Mesothelial cell of epicardium (in vitro differentiated cells): ENCODE data around the gene OAF. TPM values are rescaled to one million over a fixed set of nuclear protein-coding genes. Genes with fewer than 3 reads are reported as not detected.

Experiments used
- DNase-seq, 2 experiments: peaks; one replicate each; pipeline ENCODE4 v3.0.0; 2021; ENCODE audit warnings: low spot score in 2 of 2; ENCODE audit not compliant: unreplicated experiment in 2 of 2
- H3K27ac Mint-ChIP-seq: 2 replicates; pipeline ENCODE4 v1.8.0; 2021; ENCODE audit warnings: mixed read lengths
- H3K27me3 Mint-ChIP-seq: 2 replicates; pipeline ENCODE4 v1.8.0; 2021; ENCODE audit warnings: low read depth, mixed read lengths
- H3K36me3 Mint-ChIP-seq: 2 replicates; pipeline ENCODE4 v1.8.0; 2021; ENCODE audit warnings: mixed read lengths
- H3K4me1 Mint-ChIP-seq: 2 replicates; pipeline ENCODE4 v1.8.0; 2021; ENCODE audit warnings: mixed read lengths
- H3K4me3 Mint-ChIP-seq: 2 replicates; pipeline ENCODE4 v1.8.0; 2021; ENCODE audit warnings: mild to moderate bottlenecking, moderate library complexity, mixed read lengths
- H3K9me3 Mint-ChIP-seq: 2 replicates; pipeline ENCODE4 v1.8.0; 2021; ENCODE audit warnings: mixed read lengths
- CTCF ChIP-seq: fragments of 200-600 bp; sonication (generic); IDR thresholded peaks from one replicate; pipeline ENCODE4 v1.5.0; 2021; ENCODE audit warnings: antibody characterized with exemption; ENCODE audit not compliant: unreplicated experiment
- total RNA-seq: library from RNA; stranded (reverse); gene quantifications from 3 replicates; pipeline ENCODE4 v1.2.1, GENCODE V29; 2021

Gene OAF
- total RNA-seq, 1 donor from 2014 or later: 32.2 TPM

GRCh38 chr11:120214581-120214980, 3.7 kb downstream of the OAF start:
- Mint-ChIP-seq H3K4me3 (no peak overlapping the region), H3K9me3 (no peaks in the 10 kb centered on the region), H3K36me3 (no peaks in the 10 kb centered on the region), H3K27ac (no peak overlapping the region), H3K27me3 (peaks cover 39% of the 10 kb centered on the region), H3K4me1 (peaks cover 18% of the 10 kb centered on the region)
- no peak for DNase-seq
- TF ChIP-seq CTCF: no peak

GRCh38 chr11:120215634-120216033, 4.8 kb downstream of the OAF start:
- Mint-ChIP-seq H3K4me3 (no peak overlapping the region), H3K36me3 (no peaks in the 10 kb centered on the region), H3K27me3 (peaks cover 31% of the 10 kb centered on the region), H3K27ac (no peak overlapping the region), H3K9me3 (no peaks in the 10 kb centered on the region), H3K4me1 (peaks cover 11% of the 10 kb centered on the region)
- TF ChIP-seq CTCF: no peak
- no peak for DNase-seq

GRCh38 chr11:120216426-120217102, 5.7 kb downstream of the OAF start:
- Mint-ChIP-seq H3K9me3 (no peaks in the 10 kb centered on the region), H3K27ac (no peak overlapping the region), H3K27me3 (peaks cover 28% of the 10 kb centered on the region), H3K4me3 (no peak overlapping the region), H3K4me1 (peaks cover 10% of the 10 kb centered on the region), H3K36me3 (no peaks in the 10 kb centered on the region)
- TF ChIP-seq CTCF: no peak
- no peak for DNase-seq

GRCh38 chr11:120217526-120217925, 6.7 kb downstream of the OAF start:
- no peak for TF ChIP-seq CTCF
- Mint-ChIP-seq H3K36me3 (no peaks in the 10 kb centered on the region), H3K4me3 (no peak overlapping the region), H3K9me3 (no peaks in the 10 kb centered on the region), H3K4me1 (peaks cover 4% of the 10 kb centered on the region), H3K27me3 (peaks cover 19% of the 10 kb centered on the region), H3K27ac (no peak overlapping the region)
- DNase-seq: no peak

- no peaks in the 10 kb centered on the region for H3K36me3 Mint-ChIP-seq
- no peak overlapping the region for H3K27ac Mint-ChIP-seq
- no peak overlapping the region for H3K4me3 Mint-ChIP-seq
- peaks cover 15% of the 10 kb centered on the region for H3K27me3 Mint-ChIP-seq
- H3K9me3 Mint-ChIP-seq: no peaks in the 10 kb centered on the region
- peaks cover 4% of the 10 kb centered on the region for H3K4me1 Mint-ChIP-seq
- no peak for TF ChIP-seq CTCF
- DNase-seq: no peak
Measured at GRCh38 chr11:120217941-120218694, 7.3 kb downstream of the OAF start.
